ENCODE data around the gene WSCD1.

WSCD1 gene

GRCh38 chr17:6064868-6065267, 5.3 kb upstream of the WSCD1 start:
- no peak for DNase-seq

- no peak for DNase-seq
These were observed 4.8 kb upstream of the WSCD1 start for GRCh38 chr17:6065351-6065750.

- DNase-seq, result no peak
These were observed 3.8 kb upstream of the WSCD1 start for GRCh38 chr17:6066183-6066948.

GRCh38 chr17:6067060-6067459, 3.1 kb upstream of the WSCD1 start:
- DNase-seq, result no peak

GRCh38 chr17:6070430-6070912, 292 bp downstream of the WSCD1 start:
- DNase-seq, result no peak

- no peak for DNase-seq
These were observed 833 bp downstream of the WSCD1 start for GRCh38 chr17:6070913-6071511.

- no peak for DNase-seq
These were observed 1.4 kb downstream of the WSCD1 start for GRCh38 chr17:6071528-6072065.

DNA sequence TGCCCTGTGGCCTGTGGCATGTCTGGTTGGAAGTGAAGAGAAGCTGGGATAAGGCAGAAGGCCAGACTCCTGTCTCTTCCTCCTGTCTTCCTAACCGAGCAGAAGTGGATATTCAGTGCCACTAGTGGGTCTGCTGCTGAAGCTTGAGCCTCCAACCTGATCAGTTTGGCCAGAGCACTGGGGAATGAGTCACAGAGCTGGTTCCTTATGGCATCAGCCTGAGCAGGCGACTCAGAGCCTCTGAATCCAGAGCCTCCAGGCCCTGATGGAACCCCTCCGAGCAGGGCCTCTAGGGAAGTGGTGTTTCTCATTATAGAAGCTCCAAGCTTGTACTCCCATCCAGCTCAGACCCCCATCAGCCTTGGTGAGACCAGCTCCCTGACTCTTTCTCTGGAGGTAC, 2.0 kb downstream of the WSCD1 start:
- no peak for DNase-seq

- DNase-seq, result no peak
These were observed 2.4 kb downstream of the WSCD1 start for GRCh38 chr17:6072611-6073010.

GRCh38 chr17:6073620-6074019, 3.4 kb downstream of the WSCD1 start:
- DNase-seq, result no peak

- DNase-seq, result no peak
These were observed 4.9 kb downstream of the WSCD1 start for GRCh38 chr17:6075050-6075449.

- DNase-seq, result no peak
These were observed 5.7 kb downstream of the WSCD1 start for GRCh38 chr17:6075845-6076244.

GRCh38 chr17:6077752-6078151, 7.6 kb downstream of the WSCD1 start:
- DNase-seq, result no peak

DNA sequence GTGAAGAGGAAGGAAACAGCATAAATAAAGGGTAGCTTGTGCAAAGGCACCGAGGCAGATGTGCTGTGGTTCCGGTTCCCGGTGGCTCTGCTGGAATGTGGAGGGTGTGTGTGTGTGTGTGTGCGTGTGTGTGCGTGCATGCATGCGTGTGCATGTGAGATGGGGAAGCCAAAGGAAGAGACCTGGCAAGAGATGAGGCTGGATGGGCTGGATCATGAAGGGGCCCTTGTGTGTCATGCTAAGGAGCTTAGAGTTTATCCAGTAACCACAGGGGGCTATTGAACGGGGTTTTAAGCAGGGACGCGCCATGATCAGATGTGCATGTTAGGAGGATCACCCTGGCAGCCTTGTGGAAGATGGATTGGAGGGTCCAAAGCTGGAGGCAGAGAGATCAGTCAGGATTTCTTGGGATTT, 8.3 kb downstream of the WSCD1 start:
- DNase-seq, result no peak

- DNase-seq, result no peak
These were observed 9.1 kb downstream of the WSCD1 start for GRCh38 chr17:6079155-6079888.

GRCh38 chr17:6079960-6080359, 9.8 kb downstream of the WSCD1 start:
- DNase-seq, result no peak

DNA sequence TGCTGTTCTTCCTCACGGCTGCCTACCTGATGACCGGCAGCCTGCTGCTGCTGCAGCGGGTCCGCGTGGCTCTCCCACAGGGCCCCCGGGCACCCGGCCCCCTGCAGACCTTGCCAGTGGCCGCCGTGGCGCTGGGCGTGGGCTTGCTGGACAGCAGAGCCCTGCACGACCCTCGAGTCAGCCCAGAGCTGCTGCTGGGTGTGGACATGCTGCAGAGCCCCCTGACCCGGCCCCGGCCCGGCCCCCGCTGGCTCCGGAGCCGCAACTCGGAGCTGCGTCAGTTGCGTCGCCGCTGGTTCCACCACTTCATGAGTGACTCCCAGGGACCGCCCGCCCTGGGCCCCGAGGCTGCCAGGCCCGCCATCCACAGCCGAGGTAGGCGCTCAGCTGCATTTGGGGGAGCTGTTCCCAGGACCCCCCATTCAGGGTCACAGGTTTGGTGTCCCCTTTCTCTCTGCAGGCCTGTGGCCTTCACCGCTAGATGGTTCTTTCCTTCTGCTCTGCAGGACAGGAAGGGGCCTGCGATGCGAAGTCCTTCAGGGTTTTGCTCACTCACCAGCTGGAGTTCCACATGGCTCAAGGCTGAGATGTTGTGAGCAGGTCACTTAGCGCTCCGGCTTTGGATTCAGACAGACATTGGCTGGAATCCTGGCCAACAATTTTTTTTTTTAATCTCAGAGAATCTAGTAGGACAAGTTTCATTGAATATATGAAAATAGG, 10.7 kb downstream of the WSCD1 start:
- DNase-seq, result no peak

DNA sequence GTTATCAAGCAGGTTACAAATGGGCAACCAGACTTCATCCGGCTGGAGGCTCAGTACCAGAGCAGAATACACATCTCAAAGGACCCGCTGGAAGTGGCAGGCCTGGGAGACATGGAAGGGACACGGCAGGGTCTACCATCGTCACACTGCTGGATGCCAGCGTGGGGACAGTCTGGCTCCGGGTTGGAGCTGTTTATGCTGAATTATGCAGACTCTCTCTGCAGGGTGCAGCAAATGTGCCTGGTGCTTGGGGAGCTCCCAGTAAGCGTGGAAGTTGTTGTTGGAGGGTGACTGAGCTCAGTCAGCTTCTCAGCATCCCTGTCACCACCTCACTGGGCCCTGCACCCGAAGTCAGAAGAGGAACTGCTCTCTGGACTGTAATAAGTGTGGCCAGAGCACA, 12.2 kb downstream of the WSCD1 start:
- no peak for DNase-seq

DNA sequence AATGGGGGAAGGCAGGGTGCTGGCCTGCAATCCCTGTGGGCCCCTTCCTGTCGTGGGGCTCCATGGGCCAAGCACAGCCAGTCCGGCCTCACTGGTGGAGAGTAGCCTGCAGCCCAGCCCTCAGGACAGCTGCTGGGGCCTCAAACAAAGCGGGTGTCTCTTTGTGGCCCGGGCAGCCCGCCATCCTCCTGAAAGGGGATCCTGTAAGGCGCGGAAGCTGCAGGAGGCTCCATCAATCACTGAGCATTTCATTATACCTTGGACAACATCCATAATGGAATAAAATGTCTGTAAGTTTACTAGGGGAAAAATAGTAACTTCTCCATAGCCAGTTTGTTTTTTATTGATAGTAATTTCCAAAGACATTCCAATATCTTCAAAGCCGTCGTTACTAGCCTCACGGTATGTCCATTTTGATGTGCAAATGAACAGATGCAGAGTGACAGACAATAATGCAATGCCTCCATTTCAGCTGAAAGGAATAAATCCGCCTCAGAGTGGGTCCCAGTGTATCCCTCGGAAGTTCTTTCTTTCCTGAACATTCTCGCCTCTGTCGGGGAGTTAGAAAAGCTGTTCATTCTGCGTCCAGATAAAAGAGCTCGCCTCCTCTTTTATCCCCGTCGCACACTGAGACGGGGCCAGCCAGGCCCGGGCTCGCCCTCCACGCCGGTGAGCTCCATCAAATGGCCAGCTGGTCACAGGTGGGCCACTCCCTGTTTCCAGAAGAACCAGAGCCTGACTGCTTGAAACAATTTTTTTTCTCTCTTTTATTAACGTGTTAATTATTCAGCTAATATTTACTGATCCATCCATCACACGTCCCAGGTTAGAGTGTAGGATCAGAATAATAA, 14.4 kb downstream of the WSCD1 start:
- DNase-seq, result no peak

DNA sequence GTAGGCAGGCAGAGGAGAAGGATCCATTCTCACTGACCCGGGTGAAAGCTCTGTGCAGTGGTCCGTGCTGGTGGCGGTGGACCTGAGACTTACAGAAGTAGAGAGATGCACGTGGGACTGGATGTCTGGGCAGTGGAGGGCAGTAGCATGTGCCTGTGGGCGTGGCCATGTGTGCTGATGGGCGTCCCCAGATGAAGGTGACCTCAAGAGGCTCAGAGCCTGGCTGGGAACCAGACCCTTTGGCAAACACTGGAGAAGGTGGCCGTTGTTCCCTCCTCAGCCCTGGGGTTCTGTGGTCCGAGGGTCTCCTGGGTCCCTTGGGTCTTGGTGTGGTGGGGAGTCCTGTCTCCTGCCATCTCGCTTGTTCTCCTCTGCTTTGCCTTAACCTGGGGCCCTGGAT, 15.6 kb downstream of the WSCD1 start:
- no peak for DNase-seq

GRCh38 chr17:6086603-6087400, 16.6 kb downstream of the WSCD1 start:
- no peak for DNase-seq
